NCI-H128 (cell line): Measurements from ENCODE around the gene RPS17.
"Not testable (repeated sequence)": the region's sequence is repeated elsewhere in the genome, so short reads cannot be mapped to it uniquely, and the experiment has no call there.

Experiments
- DNase-seq: peaks from one replicate; lab custom pipeline; 2025; ENCODE audit not compliant: unreplicated experiment; lab: John Stamatoyannopoulos, UW

RPS17 gene

DNA sequence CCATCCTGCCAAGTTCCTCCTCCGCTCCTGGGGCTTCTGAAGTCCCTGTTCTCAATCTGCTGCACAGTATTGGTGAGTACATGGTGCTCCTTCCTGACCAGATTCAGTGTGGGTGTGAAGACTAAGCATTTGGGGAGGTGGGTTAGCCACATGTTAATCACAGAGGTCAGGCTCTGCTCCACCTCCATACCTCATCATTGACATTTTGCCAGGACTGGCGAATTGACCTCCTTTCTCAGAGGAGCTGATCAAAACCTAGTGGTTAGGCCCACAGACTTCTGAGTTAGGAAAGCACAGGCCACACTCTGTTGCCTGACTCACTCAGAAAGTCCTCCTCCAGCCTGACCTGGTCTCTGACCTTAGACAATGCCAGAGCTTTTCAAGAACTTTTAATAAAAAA, 8.4 kb upstream of the RPS17 start:
- DNase-seq, result no peak

DNA sequence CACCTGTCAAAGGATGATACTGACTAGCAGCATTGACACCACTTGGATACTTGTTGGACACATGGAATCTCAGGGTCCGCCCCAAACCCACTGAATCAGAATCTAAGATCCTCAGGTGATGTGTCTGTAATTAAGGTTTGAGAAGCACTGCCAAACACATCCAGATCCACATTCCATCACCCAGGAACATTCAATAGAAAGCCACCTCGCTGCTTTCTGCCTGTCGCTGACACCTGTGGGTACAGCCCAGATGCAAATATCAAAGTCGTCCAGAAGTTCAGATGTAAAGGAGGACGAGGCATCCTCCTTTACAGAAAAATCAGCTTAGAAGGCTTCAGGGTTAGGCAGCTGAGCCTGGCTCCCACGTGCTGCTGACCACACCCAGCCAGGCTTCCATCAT, 5.2 kb upstream of the RPS17 start:
- no peak for DNase-seq

DNA sequence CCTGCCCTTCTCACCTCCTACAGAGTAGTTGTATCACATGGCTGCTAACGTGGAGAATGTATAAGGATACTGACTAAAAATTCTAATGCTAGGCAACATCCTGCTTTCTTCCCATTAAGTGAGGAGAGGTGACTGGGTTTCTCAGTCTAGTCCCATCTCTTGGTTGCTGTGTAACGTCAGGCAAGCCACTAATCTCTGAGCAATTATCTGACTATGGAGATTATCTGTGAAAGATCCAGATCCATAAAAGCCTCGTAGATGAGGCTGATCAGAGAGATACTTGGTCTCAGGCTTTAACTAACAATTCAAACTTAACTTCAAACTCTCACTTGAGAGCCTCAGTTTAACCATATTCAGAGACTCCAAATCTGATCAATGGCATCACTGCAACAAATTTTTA, 4.7 kb upstream of the RPS17 start:
- no peak for DNase-seq

DNA sequence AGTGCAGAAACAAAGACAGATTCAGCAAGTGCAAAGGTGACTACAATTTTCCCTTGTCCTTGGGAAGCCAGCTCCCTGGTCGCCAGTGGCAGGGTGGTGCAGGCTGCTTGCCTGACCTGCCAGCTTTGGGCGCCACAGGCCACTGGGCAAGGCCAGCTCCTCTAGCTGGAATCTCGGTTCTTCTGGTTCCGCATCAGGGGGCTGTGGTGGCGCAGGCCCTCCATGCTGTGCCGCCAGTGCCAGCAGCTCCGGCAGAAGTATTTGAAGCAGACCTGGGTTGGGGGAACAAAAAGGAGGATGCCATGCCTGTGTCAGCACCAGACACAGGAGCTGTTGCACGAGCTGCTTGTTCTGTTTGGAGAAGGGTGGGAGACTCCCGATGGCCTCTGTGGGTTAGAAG, 4.2 kb upstream of the RPS17 start:
- DNase-seq, result no peak

DNA sequence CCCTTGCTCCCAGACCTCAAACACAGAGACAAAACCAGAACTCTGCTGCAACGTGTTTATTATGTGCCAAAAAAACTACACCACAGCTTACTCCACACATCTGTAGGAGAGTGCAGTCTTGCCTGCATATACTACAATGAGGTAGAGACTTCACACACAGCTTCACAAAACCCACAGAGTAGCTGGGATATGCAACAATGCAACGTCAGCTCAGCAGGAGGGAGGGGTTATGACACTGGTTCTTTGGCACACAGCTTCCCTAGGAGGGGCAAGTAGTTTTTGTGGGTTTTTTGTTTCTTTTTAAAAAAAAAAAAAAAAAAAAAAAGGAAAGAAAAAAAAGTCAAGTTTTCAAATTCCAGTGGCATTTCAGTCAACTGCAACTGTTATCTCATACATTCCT, 2.9 kb upstream of the RPS17 start:
- no peak for DNase-seq

DNA sequence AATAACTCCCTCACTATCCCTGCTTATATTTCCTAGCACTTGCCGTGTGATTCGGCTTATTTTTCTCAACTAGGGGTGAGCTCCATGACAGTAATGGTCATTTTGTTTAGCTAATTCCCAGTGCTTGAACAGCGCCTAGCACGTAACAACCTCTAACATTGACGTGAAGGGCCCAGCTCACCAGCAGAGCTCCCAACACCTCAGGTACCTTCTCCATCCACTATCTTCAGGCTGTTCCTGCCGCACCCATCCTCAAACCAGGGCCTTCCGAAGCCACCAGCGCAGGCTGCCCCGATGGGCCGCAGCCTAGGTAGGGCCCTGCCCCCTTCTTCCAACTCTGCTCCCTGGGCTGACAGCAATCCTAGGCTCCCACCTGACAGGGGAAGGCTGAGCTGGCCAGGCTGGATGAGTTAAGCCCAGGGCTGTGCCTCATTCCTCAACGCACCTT, 751 bp upstream of the RPS17 start:
- DNase-seq, result no peak

DNA sequence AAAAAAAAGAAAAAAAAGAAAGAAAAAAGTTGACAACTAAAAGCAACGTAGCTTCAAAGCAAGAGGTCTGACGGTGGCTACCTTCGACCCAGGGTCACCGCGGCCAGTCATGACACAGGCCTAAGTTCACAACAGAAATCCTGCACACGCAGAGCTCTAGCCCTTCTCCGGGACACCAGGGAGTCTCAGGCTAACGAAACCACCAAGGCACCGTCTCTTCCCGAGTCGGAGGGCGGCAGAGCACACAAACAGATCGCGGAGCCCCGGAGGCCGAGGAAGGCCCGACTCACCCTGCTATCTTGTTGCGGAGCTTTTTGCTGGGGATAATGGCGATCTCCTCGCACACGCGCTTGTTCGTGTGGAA, 584 bp downstream of the RPS17 start:
- DNase-seq, result no peak

DNA sequence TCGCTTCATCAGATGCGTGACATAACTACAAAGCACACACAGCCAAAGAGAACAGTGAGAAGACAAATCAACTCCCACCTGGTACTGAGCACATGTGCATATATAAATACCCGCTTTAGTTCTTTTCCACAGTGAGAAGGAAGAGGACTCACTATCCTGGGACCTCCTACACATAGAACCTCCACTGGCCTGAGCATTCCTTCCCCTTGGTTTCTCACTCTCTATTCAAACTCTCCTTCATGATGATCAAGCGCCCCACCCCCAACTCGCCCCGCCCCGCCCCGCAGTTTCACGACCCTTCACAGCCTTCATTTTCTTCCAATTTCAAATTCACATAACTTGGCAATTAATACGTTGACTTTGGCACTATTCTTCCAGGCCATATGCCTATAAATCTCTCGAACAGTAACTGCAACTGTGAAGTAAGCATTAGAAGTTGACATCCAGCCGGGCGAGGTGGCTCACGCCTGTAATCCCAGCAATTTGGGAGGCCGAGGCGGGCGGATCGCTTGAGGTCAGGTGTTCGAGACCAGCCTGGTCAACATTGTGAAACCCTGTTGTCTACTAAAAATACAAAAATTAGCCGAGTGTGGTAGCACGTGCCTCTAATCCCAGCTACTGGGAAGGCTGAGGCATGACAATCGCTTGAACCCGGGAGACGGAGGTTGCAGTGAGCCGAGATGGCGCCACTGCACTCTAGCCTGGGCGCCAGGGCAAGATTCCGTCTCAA, 1.1 kb downstream of the RPS17 start:
- no peak for DNase-seq

DNA sequence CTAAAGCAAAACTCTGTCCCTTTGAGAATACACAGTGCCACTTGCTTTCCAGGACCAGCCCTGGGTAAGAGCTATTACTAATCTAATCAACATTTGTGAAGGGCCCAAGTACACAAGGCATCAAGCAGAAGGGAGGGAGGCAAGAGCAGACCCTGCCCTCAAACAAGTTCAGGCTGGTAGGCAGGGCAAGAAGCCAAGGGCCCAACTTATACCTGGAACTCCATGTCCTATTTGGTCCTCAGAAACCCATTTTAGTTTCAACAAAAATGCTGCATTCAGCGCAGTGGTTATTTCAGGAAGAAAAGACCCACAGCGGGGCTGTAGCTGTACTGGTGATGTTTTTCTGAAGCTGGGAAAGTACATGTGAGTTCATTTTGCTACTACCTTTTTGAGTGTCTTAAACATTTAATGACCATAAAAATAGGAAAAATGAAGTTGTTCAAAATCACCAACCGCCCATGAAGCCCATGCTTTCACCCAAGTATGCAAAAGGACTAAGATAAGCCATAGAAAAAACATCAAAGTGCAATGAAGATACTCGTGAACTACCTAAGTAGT, 2.8 kb downstream of the RPS17 start:
- DNase-seq, result no peak

DNA sequence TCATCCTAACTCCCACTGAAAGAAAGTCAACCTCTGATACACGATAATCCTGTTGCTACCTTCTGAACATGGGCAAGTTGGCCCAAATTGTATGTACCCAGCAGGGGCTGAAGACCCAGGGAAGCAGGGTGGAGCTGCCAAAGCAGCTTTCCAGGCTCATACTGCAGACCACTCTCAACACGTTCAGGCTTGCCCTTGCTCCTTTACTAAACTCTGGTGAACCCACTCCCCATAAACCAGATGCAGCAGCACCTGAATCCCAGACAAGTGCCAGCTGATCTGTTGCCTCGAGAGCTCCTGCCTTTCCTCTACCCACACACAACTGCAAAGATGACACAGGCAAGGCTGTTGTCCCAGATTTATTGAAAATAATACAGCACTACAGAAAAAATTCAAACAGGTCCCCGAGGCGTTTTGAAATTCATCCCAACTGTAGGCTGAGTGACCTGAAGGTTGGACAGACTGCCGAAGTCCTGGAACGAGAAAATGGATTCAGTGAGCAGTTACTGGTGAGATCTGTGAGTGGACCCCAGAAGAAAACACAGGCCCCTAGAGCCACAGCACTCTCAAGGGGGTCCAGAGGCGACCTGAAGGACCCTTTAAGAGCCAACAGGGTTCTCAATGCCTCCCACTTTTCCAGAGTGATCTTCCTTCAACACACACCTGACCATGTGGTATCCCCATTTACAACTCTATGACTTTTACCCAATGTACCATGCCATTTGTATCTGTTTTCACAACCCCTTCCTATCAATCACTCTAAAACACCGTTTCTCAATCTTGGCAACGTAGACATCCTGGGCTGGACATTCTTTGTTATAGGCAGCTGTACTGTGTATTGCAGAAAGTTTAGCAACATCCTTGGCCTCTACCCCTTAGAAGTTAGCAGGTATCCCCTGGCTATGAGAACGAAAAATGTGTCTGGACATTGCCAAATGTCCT, 3.6 kb downstream of the RPS17 start:
- DNase-seq, result no peak

DNA sequence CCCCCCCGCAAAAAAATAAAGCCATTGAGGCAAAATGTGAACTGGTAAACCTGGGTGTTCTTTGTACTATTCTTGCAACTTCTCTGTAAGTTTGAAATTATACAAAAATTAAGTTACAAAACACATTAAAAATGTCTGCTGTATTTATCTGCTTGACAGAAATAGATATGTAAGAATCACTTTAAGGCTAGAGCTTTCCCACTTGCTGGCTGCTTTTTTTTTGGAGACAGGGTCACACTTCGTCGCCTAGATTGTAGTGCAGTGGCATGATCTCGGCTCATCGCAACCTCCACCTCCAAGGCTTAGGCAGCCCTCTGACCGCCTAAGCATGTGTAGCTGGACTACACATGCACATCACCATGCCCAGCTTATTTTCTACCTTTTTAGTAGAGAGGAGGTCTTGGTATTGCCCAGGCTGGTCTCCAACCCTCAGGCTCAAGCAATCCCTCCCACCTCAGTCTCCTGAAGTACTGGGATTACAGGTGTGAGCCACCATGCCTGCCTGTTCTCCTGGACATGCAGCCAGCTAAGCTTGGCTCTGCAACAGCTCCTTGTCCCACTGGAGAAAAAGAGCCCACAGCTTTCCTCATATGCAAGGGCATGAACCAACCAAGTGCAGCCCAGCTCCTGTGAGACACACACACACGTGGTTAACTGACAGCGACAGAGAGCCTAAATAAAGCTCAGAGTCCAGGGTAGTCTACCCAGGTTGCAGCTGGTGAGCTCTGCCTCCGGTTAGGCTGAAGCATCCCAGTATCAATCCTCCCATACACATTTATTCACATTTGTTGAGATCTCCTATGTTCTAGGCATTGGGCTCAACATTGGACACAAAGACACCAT, 4.5 kb downstream of the RPS17 start:
- DNase-seq, result no peak

DNA sequence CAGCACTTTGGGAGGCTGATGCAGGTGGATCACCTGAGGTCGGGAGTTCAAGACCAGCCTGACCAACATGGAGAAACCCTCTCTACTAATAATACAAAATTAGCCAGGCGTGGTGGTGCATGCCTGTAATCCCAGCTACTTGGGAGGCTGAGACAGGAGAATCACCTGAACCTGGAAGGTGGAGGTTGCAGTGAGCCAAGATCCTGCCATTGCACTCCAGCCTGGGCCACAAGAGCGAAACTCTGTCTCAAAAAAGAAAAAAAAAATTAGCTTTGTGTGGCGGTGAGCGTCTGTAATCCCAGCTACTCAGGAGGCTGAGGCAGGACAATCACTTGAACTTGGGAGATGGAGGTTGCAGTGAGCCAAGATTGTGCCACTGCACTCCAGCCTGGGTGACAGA, 5.1 kb downstream of the RPS17 start:
- DNase-seq, result not testable (repeated sequence)

DNA sequence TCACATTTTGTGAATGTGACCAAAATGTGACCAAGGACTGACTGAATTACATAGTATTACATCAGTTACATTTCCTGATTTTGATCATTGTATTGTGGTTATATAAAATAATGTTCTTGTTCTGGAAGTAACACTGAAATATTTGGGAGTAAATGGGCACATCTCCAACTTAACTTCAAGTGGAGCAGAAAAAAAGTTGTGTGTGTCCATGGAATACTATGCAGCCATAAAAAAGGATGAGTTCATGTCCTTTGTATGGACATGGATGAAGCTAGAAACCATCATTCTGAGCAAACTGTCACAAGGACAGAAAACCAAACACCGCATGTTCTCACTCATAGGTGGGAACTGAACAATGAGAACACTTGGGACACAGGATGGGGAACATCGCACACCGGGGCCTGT, 5.8 kb downstream of the RPS17 start:
- not testable (repeated sequence) for DNase-seq

DNA sequence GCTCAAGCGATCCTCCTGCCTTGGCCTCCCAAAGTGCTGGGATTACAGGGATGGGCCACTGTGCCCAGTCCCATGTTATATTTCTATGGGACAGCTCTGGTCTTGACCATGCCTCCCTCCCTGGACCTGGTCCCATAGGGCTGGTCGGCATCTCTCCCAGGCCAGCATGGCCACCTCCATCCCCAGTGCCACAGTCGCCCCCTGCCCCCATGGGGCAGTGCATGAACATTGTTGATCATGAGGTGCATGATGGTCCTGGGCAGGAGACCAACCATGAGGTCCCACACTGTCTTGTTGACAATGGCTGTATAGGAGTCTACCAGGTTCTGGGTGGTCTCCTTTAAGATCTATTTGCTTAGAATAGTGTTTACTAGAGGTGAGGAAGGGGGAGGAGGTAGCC, 6.5 kb downstream of the RPS17 start:
- DNase-seq, result no peak

DNA sequence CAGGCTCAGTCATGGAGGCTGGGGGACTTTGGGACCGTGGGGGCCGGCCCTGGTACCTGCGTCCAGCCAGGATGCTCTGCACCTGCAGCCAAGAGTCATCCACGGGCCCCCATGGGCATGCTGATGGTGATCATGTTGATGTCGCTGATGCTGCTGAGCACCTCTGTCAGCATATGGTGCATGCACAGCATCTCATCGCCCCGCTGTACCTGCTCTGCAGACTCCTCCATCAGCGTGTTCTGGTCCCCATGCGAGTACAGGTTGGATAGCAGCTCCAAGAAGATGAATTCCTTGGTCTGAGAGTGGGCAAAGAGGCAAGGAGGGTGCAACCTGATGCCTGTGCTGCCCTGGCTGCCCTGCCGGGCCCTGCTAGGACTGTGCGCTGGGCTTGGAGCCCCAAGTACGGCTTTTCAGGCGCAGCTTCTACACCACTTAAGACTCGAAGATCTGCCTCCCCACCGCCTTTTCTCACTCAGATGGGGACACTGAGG, 7.2 kb downstream of the RPS17 start:
- DNase-seq, result no peak

DNA sequence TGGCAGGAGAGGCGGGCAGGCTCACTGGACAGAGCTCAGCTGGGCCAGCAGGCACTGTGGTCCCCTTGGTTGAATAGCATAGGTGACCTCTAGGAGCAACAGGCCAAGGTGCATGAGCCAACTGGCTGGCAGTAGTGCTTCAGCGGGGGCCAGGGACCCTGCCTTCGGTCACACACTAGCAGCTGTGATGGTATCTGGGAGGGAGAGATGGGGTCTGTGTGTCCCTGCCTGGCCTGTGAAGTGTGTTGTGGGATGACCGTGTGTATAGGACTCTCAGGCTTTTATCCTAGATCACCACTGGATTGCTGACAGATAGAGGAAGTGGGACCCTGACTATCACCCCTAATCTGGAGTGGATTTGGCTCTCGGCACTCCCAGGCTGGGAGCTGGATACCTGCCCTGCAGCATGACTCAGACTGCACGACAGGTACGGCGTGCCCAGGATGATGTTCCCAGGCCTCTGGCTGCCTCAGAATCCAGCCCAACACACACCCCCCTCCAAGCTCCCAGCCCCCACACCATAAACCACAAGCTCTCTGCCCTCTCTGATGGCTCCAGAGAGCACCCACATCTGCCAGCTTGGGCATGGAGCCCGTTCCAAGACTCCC, 7.8 kb downstream of the RPS17 start:
- no peak for DNase-seq

DNA sequence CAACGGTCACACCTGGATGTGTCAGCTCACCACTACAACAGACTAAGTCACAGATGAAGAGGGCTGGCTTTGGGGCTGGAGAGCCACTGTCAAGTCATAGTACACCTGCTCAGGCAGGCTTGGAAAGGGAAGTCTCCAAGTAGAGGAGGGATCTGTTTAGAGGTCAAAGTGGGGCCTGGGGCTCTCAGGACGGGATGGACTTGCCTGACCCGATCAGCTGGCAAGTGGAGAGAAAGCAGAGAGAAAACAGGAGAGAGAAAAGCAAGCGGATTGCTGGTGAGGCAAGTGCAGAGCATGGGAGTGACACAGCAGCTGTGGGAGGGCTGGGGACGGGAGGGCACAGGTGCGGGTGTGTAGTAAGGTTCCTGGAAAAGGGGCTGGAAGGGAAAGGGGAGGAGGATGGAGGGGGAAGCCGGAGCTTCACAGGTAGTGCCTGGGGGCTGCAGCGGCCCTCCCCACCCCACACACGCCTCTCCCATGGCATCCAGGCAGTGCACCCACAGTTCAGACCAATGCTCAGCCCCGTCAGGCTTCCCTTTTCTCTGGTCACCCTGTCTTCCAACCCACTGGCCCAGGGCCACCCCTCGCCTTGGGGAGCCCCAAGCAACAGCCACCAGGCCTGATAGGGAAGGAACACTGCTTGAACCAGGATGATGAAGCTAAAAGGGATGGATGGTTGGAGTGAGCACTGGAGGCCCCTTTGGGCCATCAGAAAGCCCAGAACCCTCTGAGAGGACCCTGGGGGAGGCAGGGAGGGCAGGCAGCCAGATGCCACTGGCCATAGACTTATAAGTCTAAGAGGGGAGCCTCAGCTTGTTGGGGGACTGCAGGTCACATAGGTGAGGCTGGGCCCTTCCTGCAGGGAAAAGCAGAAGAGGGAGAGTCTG, 8.5 kb downstream of the RPS17 start:
- DNase-seq, result no peak

DNA sequence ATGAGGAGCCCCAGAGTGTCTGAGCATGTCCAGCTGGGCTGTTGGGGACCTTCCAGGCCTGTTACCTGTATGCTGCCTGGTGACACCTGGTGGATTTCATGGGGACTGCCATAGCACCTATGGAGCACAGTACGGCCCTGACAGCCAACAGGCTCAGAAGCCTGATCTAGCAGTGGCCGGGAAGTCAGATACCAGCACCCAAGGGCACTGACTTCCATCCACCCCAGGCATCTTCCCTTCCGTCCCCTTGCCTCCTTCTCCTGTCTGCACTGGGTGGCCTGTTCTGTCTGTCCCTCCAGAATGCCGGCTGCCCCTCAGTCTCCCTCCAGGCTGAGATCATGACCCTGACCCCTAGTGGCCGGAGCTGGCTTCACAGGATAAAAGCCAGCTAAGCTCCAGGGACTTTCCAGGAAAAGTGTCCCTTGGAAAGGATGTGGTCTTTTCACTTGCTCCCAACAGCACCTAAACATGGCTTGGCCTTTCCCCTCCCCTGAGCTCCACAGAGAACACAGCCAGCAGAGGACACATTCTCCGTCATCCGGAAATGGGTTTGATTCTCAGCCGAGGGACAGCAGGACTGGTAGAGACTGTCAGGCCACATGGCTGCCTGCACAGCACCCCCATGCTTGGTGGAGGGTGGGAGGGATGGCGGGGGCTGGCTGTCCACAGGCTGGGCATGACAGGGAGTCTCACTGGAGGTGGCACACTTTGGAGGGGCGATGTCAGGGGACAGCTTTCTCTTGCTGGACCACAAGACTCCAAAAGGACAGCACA, 9.5 kb downstream of the RPS17 start:
- DNase-seq, result no peak

DNA sequence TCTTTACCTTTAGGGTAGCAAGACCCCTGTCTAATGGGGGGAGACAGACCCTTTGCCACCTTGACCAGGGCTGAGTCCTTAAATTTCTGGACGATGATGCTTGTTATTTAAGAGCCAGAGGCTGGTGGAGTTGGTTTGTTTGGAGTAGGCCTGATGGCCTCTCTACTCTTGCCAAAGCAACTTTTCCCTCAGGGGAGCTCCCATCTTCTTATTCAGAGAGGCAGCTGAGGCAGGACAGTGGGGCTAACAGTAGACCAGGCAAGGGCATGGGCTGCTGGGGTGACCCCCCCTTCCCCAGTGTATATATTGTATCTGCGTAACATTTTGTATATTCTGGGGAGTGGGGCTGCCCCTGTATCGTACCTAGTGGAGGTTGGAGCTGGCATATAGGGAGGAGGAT, 10.3 kb downstream of the RPS17 start:
- DNase-seq, result no peak
